COLO668 (cell line): Measurements from ENCODE around the gene TBC1D10A.

ENCODE experiments used
- DNase-seq: peaks from one replicate; lab custom pipeline; 2025; ENCODE audit not compliant: unreplicated experiment; lab: John Stamatoyannopoulos, UW

Gene TBC1D10A

DNA sequence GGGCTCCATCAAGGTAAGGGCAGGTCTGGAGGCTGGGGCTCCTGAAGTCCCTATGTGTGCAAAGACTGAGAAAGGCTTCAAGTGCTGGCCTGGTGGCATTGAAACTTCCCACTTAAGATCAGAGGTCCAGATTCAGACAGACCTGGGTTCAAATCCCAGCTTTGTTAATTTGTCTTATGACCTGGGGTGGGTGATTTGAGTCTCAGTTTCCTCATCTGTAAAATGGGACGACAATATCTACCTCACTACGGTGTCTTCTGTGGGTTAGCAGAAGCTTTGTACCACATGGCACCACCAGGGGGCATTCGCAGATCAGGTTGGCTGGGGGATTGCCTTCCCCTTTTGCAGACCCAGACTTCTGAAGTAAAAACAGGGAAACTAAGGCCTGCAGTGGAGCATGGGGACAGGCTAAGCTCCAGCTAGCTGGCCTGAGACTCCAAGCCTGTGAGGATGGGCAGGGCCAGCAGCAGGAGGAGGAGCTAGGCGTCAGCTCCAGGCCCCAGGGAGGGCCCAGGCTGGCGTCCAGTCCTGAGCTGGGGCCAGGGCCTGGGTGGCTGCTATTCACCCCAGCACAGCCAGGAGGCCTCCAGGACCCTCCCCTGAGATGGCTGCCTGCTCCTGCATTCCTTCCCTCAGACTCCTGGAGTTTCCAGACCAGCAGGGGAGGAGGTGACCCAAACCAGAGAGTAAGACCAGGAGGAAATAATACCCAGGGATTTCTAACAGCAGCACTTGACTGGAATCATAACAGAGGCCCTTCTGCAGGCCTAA, 38.9 kb downstream of the TBC1D10A start:
- peak; percentile 70 for DNase-seq

GRCh38 chr22:30286813-30287647, 39.7 kb downstream of the TBC1D10A start:
- DNase-seq = peak; percentile 73

DNA sequence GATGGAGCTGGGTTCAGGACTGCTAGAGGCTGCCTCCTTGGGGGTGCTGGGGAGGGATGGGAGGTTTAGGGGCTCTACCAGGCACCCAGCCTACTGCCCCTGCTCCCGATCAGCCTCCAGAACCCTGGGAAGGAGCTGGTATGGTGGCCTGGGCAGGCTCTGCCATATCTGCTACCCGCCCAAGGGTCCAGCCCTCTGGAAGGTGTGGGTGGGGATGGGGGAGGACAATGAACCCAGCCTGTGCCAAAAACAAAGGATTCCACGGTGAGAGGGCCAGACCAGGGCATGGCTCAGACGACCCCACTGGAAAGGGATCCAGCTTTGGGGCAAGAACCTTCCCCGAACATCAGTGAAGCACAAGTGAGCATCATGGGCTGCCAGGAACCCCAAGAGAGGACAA, 40.4 kb downstream of the TBC1D10A start:
- no peak for DNase-seq

- no peak for DNase-seq
Observed at GRCh38 chr22:30285846-30286200, 40.9 kb downstream of the TBC1D10A start.

- no peak for DNase-seq
Observed at GRCh38 chr22:30285176-30285845, 41.4 kb downstream of the TBC1D10A start.

DNA sequence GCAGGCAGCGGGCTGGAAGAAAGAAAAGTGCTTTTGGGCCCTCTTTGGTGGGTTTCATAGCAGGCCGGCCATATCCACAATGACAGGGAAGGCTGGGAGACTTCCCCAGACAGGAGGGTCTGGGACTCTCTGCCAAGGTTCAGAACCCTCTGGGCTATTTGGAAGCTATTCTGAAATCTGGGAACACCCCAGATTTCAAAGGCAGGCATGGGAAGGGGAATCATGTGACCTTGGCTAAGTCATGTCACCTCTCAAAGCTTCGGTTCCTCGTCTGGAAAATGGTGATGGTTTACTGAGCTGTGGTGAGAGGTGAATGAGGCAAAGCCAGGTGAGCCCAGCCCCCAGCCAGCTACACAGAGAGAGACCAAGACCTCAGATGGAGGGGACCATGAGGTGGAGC, 42.1 kb downstream of the TBC1D10A start:
- DNase-seq = no peak

GRCh38 chr22:30284172-30284571, 42.6 kb downstream of the TBC1D10A start:
- DNase-seq = no peak

- no peak for DNase-seq
Observed at GRCh38 chr22:30283342-30283741, 43.4 kb downstream of the TBC1D10A start.

- DNase-seq = no peak
Observed at GRCh38 chr22:30282616-30283046, 44.1 kb downstream of the TBC1D10A start.

- no peak for DNase-seq
Observed at GRCh38 chr22:30280505-30280904, 46.2 kb downstream of the TBC1D10A start.

DNA sequence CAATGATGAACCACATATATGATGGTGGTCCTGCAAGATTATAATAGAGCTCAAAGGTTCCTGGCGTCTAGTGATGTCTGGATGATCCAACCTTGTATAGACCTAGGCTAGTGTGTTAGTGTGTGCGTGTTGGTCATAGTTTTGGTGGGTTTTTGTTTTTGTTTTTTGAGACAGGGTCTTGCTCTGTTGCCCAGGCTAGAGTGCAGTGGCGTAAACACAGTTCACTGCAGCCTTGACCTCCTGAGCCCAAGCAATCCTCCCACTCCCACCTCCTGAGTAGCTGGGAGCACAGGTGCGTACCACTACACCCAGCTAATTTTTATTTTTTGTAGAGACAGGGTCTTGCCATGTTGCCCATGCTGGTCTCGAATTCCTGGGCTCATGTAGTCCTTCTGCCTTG, 46.8 kb downstream of the TBC1D10A start:
- no peak for DNase-seq

GRCh38 chr22:30279046-30279788, 47.5 kb downstream of the TBC1D10A start:
- DNase-seq = no peak

DNA sequence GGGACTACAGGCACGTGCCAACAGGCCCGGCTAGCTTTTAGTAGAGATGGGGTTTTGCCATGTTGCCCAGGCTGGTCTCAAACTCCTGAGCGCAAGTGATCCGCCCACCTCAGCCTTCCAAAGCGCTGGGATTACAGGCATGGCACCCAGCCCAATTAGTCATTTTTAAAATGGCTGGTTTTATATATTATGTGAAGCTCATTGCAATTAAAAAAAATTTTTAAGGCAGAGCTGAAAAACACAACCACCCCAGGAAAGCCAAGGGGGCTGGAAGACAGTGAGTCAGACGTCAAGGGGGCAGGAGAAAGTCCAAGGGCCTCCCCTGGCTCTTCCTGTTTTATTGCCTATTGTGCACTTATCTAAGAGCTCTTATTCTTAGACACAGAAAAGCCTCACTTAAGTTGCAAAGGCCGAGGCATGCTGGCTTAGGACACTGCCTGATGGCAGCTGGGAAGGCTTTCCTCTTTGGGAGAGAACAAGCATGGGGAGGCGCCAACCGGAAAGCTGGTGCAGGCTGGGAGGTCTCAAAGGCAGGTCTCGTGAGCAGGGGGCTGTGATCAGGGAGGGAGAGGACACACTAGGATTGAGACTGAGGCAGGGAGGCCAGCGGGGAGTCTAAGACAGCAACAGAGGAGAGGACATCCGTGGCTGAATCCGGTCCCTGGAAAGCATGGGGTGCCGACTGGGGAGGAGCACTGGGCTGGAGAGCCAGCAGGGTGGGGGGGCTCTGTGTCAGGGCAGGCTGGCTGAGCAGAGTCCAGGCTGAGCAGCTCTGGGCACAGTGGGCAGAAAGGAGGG, 49.0 kb downstream of the TBC1D10A start:
- DNase-seq = no peak

DNA sequence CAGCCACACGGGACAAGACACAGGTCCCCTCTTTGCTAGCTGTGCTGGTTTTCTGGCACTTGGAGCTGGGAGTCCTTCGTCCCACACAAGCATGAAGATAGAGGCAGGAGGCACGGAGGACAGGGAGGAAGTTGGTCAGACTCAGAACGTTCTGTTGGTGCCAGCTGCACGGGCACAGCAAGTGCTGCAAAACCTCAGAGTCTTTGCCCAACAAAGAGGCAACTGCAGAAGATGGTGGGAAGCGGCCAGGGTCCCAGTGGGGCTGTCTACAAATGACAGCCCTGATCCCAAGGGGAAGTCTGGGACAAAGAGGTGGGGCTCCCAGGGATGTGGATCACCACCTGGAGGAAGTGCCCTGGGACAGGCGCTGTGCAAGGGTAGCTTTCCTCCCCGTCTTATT, 50.7 kb downstream of the TBC1D10A start:
- no peak for DNase-seq

DNA sequence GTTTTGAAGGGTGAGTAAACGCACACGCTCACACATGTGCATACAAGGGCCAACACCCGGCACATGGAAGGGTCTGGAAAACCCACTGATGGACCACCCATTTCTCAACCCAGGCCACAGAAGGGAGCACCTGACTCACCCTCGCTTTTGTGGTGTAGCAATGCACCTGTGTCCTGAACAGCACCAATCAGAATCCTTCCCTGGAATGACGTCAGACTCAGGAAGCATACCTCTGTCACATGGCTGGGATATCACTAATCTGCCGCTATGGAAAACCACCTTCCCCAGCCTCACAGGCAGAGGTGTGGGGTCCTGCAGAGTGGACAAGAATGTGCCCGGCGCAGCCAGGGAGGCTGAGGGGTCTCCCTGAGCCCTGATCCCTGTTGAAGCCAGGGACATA, 51.1 kb downstream of the TBC1D10A start:
- peak; percentile 10 for DNase-seq

- DNase-seq = no peak
Observed at GRCh38 chr22:30274437-30274812, 52.3 kb downstream of the TBC1D10A start.

GRCh38 chr22:30273711-30274436, 52.9 kb downstream of the TBC1D10A start:
- no peak for DNase-seq

- DNase-seq = no peak
Observed at GRCh38 chr22:30272781-30273601, 53.8 kb downstream of the TBC1D10A start.

DNA sequence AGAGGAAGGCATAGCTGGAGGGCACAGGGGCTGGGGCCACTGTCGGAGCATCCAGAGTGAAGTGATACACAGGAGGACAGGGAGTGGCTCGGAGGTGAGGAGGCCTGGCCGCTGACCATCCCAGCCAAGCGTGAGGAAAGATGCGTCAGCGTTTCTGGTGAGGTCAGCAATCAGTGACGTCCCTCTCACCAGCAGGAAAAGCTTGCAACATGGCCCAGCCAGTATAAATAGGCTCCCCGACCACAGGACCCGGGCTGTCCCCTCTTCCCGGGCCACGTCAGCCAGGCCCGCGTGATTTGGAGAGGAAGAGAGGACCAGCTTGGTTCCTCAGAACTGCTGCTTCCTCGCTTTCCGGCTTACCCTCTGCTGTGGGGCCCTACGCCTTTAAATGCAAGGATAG, 55.9 kb downstream of the TBC1D10A start:
- no peak for DNase-seq
